Measurements from ENCODE around the gene CCDC171.

DNA sequence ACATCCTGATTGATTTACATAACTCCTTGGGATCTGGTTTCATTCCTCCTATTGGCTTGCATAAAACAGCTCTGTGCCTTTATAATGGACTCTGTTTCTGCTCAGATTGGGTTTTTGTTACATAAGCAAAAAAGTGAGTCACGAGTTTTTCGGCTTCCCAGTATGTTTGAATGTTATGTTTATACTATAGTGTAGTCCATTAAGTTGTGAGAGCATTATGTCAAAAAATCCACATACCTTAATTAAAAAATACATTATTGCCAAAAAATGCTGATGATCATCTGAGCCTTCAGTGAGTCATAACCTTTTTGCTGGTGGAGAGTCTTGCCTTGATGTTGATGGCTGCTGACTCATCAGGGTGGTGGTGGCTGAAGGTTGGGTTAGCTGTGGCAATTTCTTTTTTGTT, 144.6 kb downstream of the CCDC171 start:
- TF ChIP-seq, protein P1, sequence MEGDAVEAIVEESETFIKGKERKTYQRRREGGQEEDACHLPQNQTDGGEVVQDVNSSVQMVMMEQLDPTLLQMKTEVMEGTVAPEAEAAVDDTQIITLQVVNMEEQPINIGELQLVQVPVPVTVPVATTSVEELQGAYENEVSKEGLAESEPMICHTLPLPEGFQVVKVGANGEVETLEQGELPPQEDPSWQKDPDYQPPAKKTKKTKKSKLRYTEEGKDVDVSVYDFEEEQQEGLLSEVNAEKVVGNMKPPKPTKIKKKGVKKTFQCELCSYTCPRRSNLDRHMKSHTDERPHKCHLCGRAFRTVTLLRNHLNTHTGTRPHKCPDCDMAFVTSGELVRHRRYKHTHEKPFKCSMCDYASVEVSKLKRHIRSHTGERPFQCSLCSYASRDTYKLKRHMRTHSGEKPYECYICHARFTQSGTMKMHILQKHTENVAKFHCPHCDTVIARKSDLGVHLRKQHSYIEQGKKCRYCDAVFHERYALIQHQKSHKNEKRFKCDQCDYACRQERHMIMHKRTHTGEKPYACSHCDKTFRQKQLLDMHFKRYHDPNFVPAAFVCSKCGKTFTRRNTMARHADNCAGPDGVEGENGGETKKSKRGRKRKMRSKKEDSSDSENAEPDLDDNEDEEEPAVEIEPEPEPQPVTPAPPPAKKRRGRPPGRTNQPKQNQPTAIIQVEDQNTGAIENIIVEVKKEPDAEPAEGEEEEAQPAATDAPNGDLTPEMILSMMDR (IDR thresholded peaks at IDR 0.05), result no peak
- no peak for TF ChIP-seq POLR2A (IDR thresholded peaks at IDR 0.05)
